Posterior vena cava (tissue), 2 donors: Measurements from ENCODE around the gene APPL2. TPM values are rescaled to one million over a fixed set of nuclear protein-coding genes. Genes with fewer than 3 reads are reported as not detected.

Experiments
- DNase-seq: peaks from one replicate; pipeline ENCODE4 v3.0.0-alpha.2; 2020; ENCODE audit warnings: low spot score
- intact Hi-C, 2 donors: fragments of 100-400 bp; cut with DNase I; formaldehyde crosslinking; loops; one replicate each; pipeline versions ENCODE4 v1.14.1 to v1.14.2; 2022 to 2023
- total RNA-seq, 2 donors: library from RNA; stranded (reverse); fragmentation: NEBNext Ultra II Directional; extraction: Animal tissue kit (Norgen Biotek cat#: 25700); gene quantifications; one replicate each; pipeline ENCODE4 v1.2.1, GENCODE V29; 2021
- donor health status: DM: yes; HTN: yes; CAD: no.
- donor health status: DM: yes; HTN: yes; CAD: no.

Gene APPL2
- total RNA-seq, 2 donors from 2014 or later: 40.3 to 41.2 TPM

- no peak for DNase-seq
- intact Hi-C loops: no loop called here
Measured at GRCh38 chr12:105170139-105170538, 65.8 kb downstream of the APPL2 start.

- no peak for DNase-seq
- intact Hi-C loops: no loop called here
Measured at GRCh38 chr12:105168006-105168405, 68.0 kb downstream of the APPL2 start.

GRCh38 chr12:105167346-105167745 lies 68.6 kb downstream of the APPL2 start:
- no peak for DNase-seq
- intact Hi-C loops: no loop called here

- intact Hi-C loops: no loop called here
- DNase-seq: no peak
Measured at GRCh38 chr12:105166736-105167135, 69.2 kb downstream of the APPL2 start.

- no peak for DNase-seq
- intact Hi-C loops: no loop called here
Measured at GRCh38 chr12:105164068-105164467, 71.9 kb downstream of the APPL2 start.

- intact Hi-C loops: no loop called here
- no peak for DNase-seq
Measured at GRCh38 chr12:105162174-105162573, 73.8 kb downstream of the APPL2 start.

- no peak for DNase-seq
- intact Hi-C loops: no loop called here
Measured at GRCh38 chr12:105158876-105159275, 77.1 kb downstream of the APPL2 start.

GRCh38 chr12:105157606-105158005 lies 78.4 kb downstream of the APPL2 start:
- intact Hi-C loops: no loop called here

GRCh38 chr12:105156260-105156659 lies 79.7 kb downstream of the APPL2 start:
- DNase-seq: no peak
- intact Hi-C loops: no loop called here

More at GRCh38 chr12:105157606-105158005, 78.4 kb downstream of the APPL2 start:
- DNase-seq: no peak

- intact Hi-C loops: no loop called here
- no peak for DNase-seq
Measured at GRCh38 chr12:105142259-105142658, 93.7 kb downstream of the APPL2 start.

- no peak for DNase-seq
- intact Hi-C loops: no loop called here
Measured at GRCh38 chr12:105141320-105141922, 94.6 kb downstream of the APPL2 start.

- intact Hi-C loops: loop anchor here in 1 of 2 donors (5.0 kb wide), 1 partner anchor 634 kb away; no protein-coding TSS in a partner anchor
Measured at GRCh38 chr12:105138248-105138647, 97.7 kb downstream of the APPL2 start.

More at GRCh38 chr12:105138248-105138647, 97.7 kb downstream of the APPL2 start:
- DNase-seq: no peak

Other genes starting within 250 kb of the APPL2 start
- 10 to 100 TPM; 15.3 to 16.5 TPM for gene NOPCHAP1, start 249.9 kb downstream of the APPL2 start, total RNA-seq
- 10 to 100 TPM; 25.1 to 56.8 TPM for gene ALDH1L2, start 151.7 kb downstream of the APPL2 start, total RNA-seq
- 10 to 100 TPM; 54.9 to 57.5 TPM for gene WASHC4, start 128.4 kb downstream of the APPL2 start, total RNA-seq
- 100 to 1,000 TPM; 120 to 138 TPM for gene C12orf75, start 94.5 kb upstream of the APPL2 start, total RNA-seq